Measurements from ENCODE around the gene GPHA2.

DNA sequence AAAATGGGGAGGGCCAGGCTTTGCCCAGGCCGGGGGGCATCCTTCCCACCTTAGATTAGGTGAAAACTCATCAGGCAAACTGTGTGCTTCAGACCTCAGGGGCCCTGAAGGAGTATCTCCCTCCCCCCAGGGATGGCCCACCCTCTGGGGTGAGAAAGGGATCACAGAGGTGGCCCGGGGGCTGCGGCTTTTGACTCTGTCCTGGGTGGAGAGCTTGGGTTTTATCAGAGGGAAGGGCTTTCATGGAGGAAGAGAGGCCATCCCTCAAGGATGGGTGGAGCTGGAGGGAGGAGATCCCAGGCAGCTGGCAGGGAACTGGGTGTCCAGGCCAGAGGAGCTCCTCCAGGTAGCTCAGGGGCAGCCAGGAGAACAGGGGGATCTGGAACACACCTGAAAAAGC, 14.3 kb downstream of the GPHA2 start:
- TF ChIP-seq, protein P1, sequence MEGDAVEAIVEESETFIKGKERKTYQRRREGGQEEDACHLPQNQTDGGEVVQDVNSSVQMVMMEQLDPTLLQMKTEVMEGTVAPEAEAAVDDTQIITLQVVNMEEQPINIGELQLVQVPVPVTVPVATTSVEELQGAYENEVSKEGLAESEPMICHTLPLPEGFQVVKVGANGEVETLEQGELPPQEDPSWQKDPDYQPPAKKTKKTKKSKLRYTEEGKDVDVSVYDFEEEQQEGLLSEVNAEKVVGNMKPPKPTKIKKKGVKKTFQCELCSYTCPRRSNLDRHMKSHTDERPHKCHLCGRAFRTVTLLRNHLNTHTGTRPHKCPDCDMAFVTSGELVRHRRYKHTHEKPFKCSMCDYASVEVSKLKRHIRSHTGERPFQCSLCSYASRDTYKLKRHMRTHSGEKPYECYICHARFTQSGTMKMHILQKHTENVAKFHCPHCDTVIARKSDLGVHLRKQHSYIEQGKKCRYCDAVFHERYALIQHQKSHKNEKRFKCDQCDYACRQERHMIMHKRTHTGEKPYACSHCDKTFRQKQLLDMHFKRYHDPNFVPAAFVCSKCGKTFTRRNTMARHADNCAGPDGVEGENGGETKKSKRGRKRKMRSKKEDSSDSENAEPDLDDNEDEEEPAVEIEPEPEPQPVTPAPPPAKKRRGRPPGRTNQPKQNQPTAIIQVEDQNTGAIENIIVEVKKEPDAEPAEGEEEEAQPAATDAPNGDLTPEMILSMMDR (IDR thresholded peaks at IDR 0.05 in 8 of 11, conservative IDR thresholded peaks at IDR 0.05 in 3 of 11): no peak
- no peak for TF ChIP-seq POLR2AphosphoS5 (IDR thresholded peaks at IDR 0.05)
